HepG2 (cell line): ENCODE data around the gene CXXC5. TPM values are rescaled to one million over a fixed set of nuclear protein-coding genes. Genes with fewer than 3 reads are reported as not detected.
A peak's percentile ranks its signal among the peaks of the same experiment; 100 is the strongest.

Source experiments
- BHLHE40 ChIP-seq: IDR thresholded peaks from 2 replicates; pipeline ENCODE4 v1.6.1; 2011; ENCODE audit warnings: low read length, improper control_type of control experiment
- EZH2 ChIP-seq: conservative IDR thresholded peaks from 2 replicates; pipeline ENCODE4 v1.6.1; 2012; ENCODE audit warnings: mild to moderate bottlenecking, low read depth, low read length, moderate library complexity
- FOXA1 ChIP-seq, 2 experiments: fragments of 450-650 bp in 1 of 2; sonication (generic) in 1 of 2; formaldehyde crosslinking in 1 of 2; IDR thresholded peaks; 2 replicates each; pipeline versions ENCODE4 v1.4.0 to v1.6.1; 2016 to 2020; ENCODE audit warnings: missing genetic modification reagents in 1 of 2
- KLF12 ChIP-seq: sonication (generic); formaldehyde crosslinking; IDR thresholded peaks from 2 replicates; pipeline ENCODE4 v1.4.0; 2020; ENCODE audit warnings: missing genetic modification reagents, borderline replicate concordance
- LCORL ChIP-seq, 2 experiments: fragments of 450-650 bp in 1 of 2; sonication (generic) in 1 of 2; formaldehyde crosslinking in 1 of 2; IDR thresholded peaks; 2 replicates each; pipeline versions ENCODE4 v1.5.0 to v1.6.1; 2017 to 2020; ENCODE audit warnings: antibody characterized with exemption in 1 of 2, missing genetic modification reagents in 1 of 2
- NFE2 ChIP-seq: sonication (generic); formaldehyde crosslinking; IDR thresholded peaks from 2 replicates; pipeline ENCODE4 v1.4.0; 2020; ENCODE audit warnings: missing genetic modification reagents
- RAD51 ChIP-seq: fragments of 450-650 bp; IDR thresholded peaks from 2 replicates; pipeline ENCODE4 v1.6.1; 2016; ENCODE audit warnings: borderline replicate concordance
- REL ChIP-seq: sonication (generic); formaldehyde crosslinking; conservative IDR thresholded peaks from 2 replicates; pipeline ENCODE4 v1.8.0; 2022; ENCODE audit warnings: mild to moderate bottlenecking, missing genetic modification reagents, moderate library complexity
- RELA ChIP-seq: sonication (generic); formaldehyde crosslinking; IDR thresholded peaks from 2 replicates; pipeline ENCODE4 v1.4.0; 2020; ENCODE audit warnings: missing genetic modification reagents
- RFX5 ChIP-seq: IDR thresholded peaks from 2 replicates; pipeline ENCODE4 v1.6.1; 2011; ENCODE audit warnings: low read depth, low read length, improper control_type of control experiment
- TMF1 ChIP-seq: sonication (generic); formaldehyde crosslinking; IDR thresholded peaks from 2 replicates; pipeline ENCODE4 v1.8.1; 2022; ENCODE audit warnings: low read depth, missing genetic modification reagents
- ZFP36 ChIP-seq: fragments of 150-350 bp; IDR thresholded peaks from 2 replicates; pipeline ENCODE4 v1.6.1; 2018; ENCODE audit warnings: borderline replicate concordance, low read length, low read depth; ENCODE audit not compliant: partially characterized antibody
- ZNF577 ChIP-seq: sonication (generic); formaldehyde crosslinking; IDR thresholded peaks from 2 replicates; pipeline ENCODE4 v1.4.0; 2020; ENCODE audit warnings: mild to moderate bottlenecking, low read depth, missing genetic modification reagents, borderline replicate concordance
- ZNF761 ChIP-seq: sonication (generic); formaldehyde crosslinking; conservative IDR thresholded peaks from 2 replicates; pipeline ENCODE4 v1.4.0; 2020; ENCODE audit warnings: mild to moderate bottlenecking, missing genetic modification reagents
- ZNF792 ChIP-seq: IDR thresholded peaks from 2 replicates; pipeline ENCODE4 v1.6.1; 2016
- ZSCAN30 ChIP-seq: sonication (generic); formaldehyde crosslinking; IDR thresholded peaks from 2 replicates; pipeline ENCODE4 v1.5.0; 2020; ENCODE audit warnings: mild to moderate bottlenecking, missing genetic modification reagents
- polyA plus RNA-seq, 8 experiments: library from polyadenylated mRNA; depleted of rRNA in 3 of 8; stranded (reverse) in 7 of 8; unstranded in 1 of 8; fragments of >200 nt; fragmentation: Illumina TruSeq in 4 of 8; extraction: Trizol in 4 of 8; gene quantifications; 2 replicates each; pipeline versions ENCODE4 v1.2.1 to v1.2.3, GENCODE V29; 2011 to 2016; ENCODE audit warnings: low read depth in 4 of 8, missing spikeins in 1 of 8, mixed read lengths in 1 of 8; ENCODE audit not compliant: insufficient read depth in 1 of 8
- total RNA-seq, 5 experiments: library from RNA; depleted of rRNA; stranded (reverse); fragments of >200 nt; fragmentation: Illumina TruSeq; extraction: Trizol; gene quantifications; 2 replicates each; pipeline ENCODE4 v1.2.3, GENCODE V29; 2016; ENCODE audit warnings: low read depth in 1 of 5
- TF ChIP-seq, protein P1 (sequence below), 2 experiments: IDR thresholded peaks; 2 replicates each; pipeline ENCODE4 v1.6.1; 2011 to 2012; ENCODE audit warnings: low read length in 2 of 2, borderline replicate concordance in 1 of 2, low read depth in 1 of 2, mild to moderate bottlenecking in 1 of 2, moderate library complexity in 1 of 2
- TF ChIP-seq, protein P2 (sequence below): sonication (generic); formaldehyde crosslinking; IDR thresholded peaks from 2 replicates; pipeline ENCODE4 v1.4.0; 2020; ENCODE audit warnings: missing genetic modification reagents
- TF ChIP-seq, protein P3 (sequence below): sonication (generic); formaldehyde crosslinking; IDR thresholded peaks from 2 replicates; pipeline ENCODE4 v1.4.0; 2020; ENCODE audit warnings: missing genetic modification reagents, low read depth, mild to moderate bottlenecking, borderline replicate concordance
- TF ChIP-seq, protein P4 (sequence below): sonication (generic); formaldehyde crosslinking; IDR thresholded peaks from 2 replicates; pipeline ENCODE4 v1.4.0; 2020; ENCODE audit warnings: missing genetic modification reagents, borderline replicate concordance
- TF ChIP-seq, protein P5 (sequence below): IDR thresholded peaks from 2 replicates; pipeline ENCODE4 v1.6.1; 2018; ENCODE audit warnings: missing genetic modification reagents

The CXXC5 gene
- total and polyA plus RNA-seq, 2 of the 13 experiments (the other 11 are each of a cell fraction or from before 2014, with no cell fraction given), result 32.3 to 33.0 TPM

DNA sequence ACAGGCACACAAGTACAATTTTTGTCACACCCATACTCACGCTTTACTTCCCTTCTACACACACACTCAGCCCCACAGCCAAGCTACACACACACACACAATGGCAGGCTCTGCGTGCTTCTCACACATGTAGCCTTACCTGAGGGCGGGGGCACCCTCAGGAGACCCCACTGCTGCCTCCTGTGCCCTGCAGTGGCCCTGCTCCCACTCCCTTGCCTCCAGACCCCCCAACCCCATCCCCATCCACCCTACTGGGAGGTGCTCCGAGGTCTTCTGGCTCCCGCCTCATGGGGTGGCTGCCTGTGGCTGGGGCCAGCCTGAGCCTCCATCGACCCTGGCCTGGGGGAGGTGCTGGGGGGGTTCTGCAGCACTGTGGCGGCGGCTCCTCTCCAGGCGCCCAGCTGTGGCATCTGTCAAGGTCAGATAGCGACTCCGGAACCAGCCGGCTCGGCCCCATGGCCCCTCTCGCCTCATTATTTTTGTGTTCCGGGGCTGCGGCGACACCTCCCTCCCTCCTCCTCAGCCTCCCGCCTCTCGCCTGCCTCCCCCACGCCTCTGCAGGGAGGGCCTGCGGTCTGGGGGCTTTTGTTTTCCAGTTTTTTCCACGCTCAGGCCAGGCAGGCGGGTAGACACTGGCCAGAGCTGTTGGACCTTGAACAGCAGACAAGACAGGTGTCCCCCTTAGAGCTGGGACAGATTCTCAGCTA lies 21.7 kb downstream of the CXXC5 start (continued):
- TF ChIP-seq, protein P1, sequence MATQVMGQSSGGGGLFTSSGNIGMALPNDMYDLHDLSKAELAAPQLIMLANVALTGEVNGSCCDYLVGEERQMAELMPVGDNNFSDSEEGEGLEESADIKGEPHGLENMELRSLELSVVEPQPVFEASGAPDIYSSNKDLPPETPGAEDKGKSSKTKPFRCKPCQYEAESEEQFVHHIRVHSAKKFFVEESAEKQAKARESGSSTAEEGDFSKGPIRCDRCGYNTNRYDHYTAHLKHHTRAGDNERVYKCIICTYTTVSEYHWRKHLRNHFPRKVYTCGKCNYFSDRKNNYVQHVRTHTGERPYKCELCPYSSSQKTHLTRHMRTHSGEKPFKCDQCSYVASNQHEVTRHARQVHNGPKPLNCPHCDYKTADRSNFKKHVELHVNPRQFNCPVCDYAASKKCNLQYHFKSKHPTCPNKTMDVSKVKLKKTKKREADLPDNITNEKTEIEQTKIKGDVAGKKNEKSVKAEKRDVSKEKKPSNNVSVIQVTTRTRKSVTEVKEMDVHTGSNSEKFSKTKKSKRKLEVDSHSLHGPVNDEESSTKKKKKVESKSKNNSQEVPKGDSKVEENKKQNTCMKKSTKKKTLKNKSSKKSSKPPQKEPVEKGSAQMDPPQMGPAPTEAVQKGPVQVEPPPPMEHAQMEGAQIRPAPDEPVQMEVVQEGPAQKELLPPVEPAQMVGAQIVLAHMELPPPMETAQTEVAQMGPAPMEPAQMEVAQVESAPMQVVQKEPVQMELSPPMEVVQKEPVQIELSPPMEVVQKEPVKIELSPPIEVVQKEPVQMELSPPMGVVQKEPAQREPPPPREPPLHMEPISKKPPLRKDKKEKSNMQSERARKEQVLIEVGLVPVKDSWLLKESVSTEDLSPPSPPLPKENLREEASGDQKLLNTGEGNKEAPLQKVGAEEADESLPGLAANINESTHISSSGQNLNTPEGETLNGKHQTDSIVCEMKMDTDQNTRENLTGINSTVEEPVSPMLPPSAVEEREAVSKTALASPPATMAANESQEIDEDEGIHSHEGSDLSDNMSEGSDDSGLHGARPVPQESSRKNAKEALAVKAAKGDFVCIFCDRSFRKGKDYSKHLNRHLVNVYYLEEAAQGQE (IDR thresholded peaks at IDR 0.05; ENCODE audit: borderline replicate concordance in 1 of 2, low read depth in 1 of 2, low read length in 2 of 2), result no peak
- no peak for TF ChIP-seq EZH2
- no peak for TF ChIP-seq BHLHE40
- TF ChIP-seq KLF12 (CRISPR knock-in tag), result no peak
- no peak for TF ChIP-seq ZFP36
- no peak for TF ChIP-seq RAD51
- no peak for TF ChIP-seq NFE2 (CRISPR knock-in tag)
- TF ChIP-seq ZSCAN30 (CRISPR knock-in tag), result no peak
- no peak for TF ChIP-seq ZNF792
- no peak for TF ChIP-seq TMF1
- TF ChIP-seq FOXA1 (IDR thresholded peaks at IDR 0.05), result no peak
- no peak for TF ChIP-seq FOXA1 (CRISPR knock-in tag; IDR thresholded peaks at IDR 0.05)
- no peak for TF ChIP-seq RELA
- TF ChIP-seq LCORL (IDR thresholded peaks at IDR 0.05), result no peak
- TF ChIP-seq LCORL (CRISPR knock-in tag; IDR thresholded peaks at IDR 0.05), result peak; percentile 64
- TF ChIP-seq, protein P2, sequence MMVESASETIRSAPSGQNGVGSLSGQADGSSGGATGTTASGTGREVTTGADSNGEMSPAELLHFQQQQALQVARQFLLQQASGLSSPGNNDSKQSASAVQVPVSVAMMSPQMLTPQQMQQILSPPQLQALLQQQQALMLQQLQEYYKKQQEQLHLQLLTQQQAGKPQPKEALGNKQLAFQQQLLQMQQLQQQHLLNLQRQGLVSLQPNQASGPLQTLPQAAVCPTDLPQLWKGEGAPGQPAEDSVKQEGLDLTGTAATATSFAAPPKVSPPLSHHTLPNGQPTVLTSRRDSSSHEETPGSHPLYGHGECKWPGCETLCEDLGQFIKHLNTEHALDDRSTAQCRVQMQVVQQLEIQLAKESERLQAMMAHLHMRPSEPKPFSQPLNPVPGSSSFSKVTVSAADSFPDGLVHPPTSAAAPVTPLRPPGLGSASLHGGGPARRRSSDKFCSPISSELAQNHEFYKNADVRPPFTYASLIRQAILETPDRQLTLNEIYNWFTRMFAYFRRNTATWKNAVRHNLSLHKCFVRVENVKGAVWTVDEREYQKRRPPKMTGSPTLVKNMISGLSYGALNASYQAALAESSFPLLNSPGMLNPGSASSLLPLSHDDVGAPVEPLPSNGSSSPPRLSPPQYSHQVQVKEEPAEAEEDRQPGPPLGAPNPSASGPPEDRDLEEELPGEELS, result peak; percentile 75
- TF ChIP-seq, protein P3, sequence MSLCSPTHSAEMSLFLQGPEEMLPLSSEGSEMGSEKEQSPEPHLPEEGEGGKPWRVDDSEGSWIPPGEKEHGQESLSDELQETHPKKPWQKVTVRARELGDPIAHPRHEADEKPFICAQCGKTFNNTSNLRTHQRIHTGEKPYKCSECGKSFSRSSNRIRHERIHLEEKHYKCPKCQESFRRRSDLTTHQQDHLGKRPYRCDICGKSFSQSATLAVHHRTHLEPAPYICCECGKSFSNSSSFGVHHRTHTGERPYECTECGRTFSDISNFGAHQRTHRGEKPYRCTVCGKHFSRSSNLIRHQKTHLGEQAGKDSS (CRISPR knock-in tag), result no peak
- TF ChIP-seq REL (CRISPR knock-in tag), result no peak
- TF ChIP-seq, protein P4, sequence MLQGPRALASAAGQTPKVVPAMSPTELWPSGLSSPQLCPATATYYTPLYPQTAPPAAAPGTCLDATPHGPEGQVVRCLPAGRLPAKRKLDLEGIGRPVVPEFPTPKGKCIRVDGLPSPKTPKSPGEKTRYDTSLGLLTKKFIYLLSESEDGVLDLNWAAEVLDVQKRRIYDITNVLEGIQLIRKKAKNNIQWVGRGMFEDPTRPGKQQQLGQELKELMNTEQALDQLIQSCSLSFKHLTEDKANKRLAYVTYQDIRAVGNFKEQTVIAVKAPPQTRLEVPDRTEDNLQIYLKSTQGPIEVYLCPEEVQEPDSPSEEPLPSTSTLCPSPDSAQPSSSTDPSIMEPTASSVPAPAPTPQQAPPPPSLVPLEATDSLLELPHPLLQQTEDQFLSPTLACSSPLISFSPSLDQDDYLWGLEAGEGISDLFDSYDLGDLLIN (CRISPR knock-in tag), result no peak
- no peak for TF ChIP-seq RFX5
- TF ChIP-seq, protein P5, sequence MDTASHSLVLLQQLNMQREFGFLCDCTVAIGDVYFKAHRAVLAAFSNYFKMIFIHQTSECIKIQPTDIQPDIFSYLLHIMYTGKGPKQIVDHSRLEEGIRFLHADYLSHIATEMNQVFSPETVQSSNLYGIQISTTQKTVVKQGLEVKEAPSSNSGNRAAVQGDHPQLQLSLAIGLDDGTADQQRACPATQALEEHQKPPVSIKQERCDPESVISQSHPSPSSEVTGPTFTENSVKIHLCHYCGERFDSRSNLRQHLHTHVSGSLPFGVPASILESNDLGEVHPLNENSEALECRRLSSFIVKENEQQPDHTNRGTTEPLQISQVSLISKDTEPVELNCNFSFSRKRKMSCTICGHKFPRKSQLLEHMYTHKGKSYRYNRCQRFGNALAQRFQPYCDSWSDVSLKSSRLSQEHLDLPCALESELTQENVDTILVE (CRISPR knock-in tag), result no peak
- TF ChIP-seq ZNF761 (CRISPR knock-in tag), result no peak; the same call in 1 of the 2 replicates
- TF ChIP-seq ZNF577 (CRISPR knock-in tag), result no peak
